ENCODE measurements around the gene ATP8B2. TPM values are rescaled to one million over a fixed set of nuclear protein-coding genes. Genes with fewer than 3 reads are reported as not detected.
A peak's percentile ranks its signal among the peaks of the same experiment; 100 is the strongest.

ATP8B2 gene
- total and polyA plus RNA-seq, 7 donors = 1.3 to 5.8 (median 3.6) TPM

GRCh38 chr1:154327466-154328317, 2.4 kb downstream of the ATP8B2 start:
- intact Hi-C loops (cut with DNase I) = loop anchor here (10.0 kb wide), 2 partner anchors 117 to 217 kb away; no protein-coding TSS in a partner anchor
- Histone ChIP-seq H3K9me3 (no peaks in the 10 kb centered on the region), H3K27me3 (ENCODE audit: insufficient read depth in 3 of 3, low read length in 2 of 3) (peaks cover 0 to 47% (median 6%) of the 10 kb centered on the region in 3 donors), H3K4me3 (peak overlapping the region; percentile 53), H3K4me1 (peaks cover 22% of the 10 kb centered on the region), H3K27ac (no peak overlapping the region), H3K36me3 (ENCODE audit: insufficient read depth in 1 of 2, low read depth in 1 of 2) (no peaks in the 10 kb centered on the region)
- DNase-seq = no peak
- TF ChIP-seq, protein P1, sequence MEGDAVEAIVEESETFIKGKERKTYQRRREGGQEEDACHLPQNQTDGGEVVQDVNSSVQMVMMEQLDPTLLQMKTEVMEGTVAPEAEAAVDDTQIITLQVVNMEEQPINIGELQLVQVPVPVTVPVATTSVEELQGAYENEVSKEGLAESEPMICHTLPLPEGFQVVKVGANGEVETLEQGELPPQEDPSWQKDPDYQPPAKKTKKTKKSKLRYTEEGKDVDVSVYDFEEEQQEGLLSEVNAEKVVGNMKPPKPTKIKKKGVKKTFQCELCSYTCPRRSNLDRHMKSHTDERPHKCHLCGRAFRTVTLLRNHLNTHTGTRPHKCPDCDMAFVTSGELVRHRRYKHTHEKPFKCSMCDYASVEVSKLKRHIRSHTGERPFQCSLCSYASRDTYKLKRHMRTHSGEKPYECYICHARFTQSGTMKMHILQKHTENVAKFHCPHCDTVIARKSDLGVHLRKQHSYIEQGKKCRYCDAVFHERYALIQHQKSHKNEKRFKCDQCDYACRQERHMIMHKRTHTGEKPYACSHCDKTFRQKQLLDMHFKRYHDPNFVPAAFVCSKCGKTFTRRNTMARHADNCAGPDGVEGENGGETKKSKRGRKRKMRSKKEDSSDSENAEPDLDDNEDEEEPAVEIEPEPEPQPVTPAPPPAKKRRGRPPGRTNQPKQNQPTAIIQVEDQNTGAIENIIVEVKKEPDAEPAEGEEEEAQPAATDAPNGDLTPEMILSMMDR (IDR thresholded peaks at IDR 0.05) = no peak
- ATAC-seq = no peak
- WGBS, 3 donors = 44 to 51% (median 45%) methylated on average over 5 of the region's 5 CpGs

- intact Hi-C loops (cut with DNase I) = loop anchor here (10.0 kb wide), 2 partner anchors 116 to 216 kb away; no protein-coding TSS in a partner anchor
- peaks cover 0 to 47% (median 4%) of the 10 kb centered on the region in 3 donors for H3K27me3 ChIP-seq (ENCODE audit: insufficient read depth in 3 of 3, low read length in 2 of 3)
- ATAC-seq (peak; percentile 40 to 61 (median 58)), DNase-seq (peak; percentile 87 to 89)
- 4 to 5% (median 4%) methylated on average over 59 to 76 of the region's 76 CpGs for WGBS, 3 donors
- no peaks in the 10 kb centered on the region for H3K9me3 ChIP-seq
- H3K4me1 ChIP-seq = peaks cover 22% of the 10 kb centered on the region
- no peak overlapping the region for H3K27ac ChIP-seq
- H3K36me3 ChIP-seq (ENCODE audit: insufficient read depth in 1 of 2, low read depth in 1 of 2) = no peaks in the 10 kb centered on the region
- H3K4me3 ChIP-seq = peak overlapping the region; percentile 53
- TF ChIP-seq, protein P1 (IDR thresholded peaks at IDR 0.05) = no peak
Measured at GRCh38 chr1:154328318-154329151, 3.2 kb downstream of the ATP8B2 start.

- WGBS, 3 donors = 60 to 61% (median 60%) methylated on average over 6 of the region's 6 CpGs
- H3K36me3 ChIP-seq (ENCODE audit: insufficient read depth in 1 of 2, low read depth in 1 of 2) = no peaks in the 10 kb centered on the region
- peaks cover 0 to 47% (median 4%) of the 10 kb centered on the region in 3 donors for H3K27me3 ChIP-seq (ENCODE audit: insufficient read depth in 3 of 3, low read length in 2 of 3)
- ATAC-seq = no peak
- TF ChIP-seq, protein P1 (IDR thresholded peaks at IDR 0.05) = no peak
- peaks cover 22% of the 10 kb centered on the region for H3K4me1 ChIP-seq
- no peak overlapping the region for H3K27ac ChIP-seq
- intact Hi-C loops (cut with DNase I) = loop anchor here (10.0 kb wide), 2 partner anchors 116 to 216 kb away; no protein-coding TSS in a partner anchor
- DNase-seq = no peak
- H3K4me3 ChIP-seq = peak overlapping the region; percentile 53
- no peaks in the 10 kb centered on the region for H3K9me3 ChIP-seq
Measured at GRCh38 chr1:154329152-154329521, 3.8 kb downstream of the ATP8B2 start.

- ATAC-seq (no peak), DNase-seq (no peak)
- Histone ChIP-seq H3K27ac (no peak overlapping the region), H3K9me3 (no peaks in the 10 kb centered on the region), H3K27me3 (ENCODE audit: insufficient read depth in 3 of 3, low read length in 2 of 3) (peaks cover 0 to 42% (median 4%) of the 10 kb centered on the region in 3 donors), H3K4me1 (peaks cover 18% of the 10 kb centered on the region), H3K36me3 (ENCODE audit: insufficient read depth in 1 of 2, low read depth in 1 of 2) (no peaks in the 10 kb centered on the region), H3K4me3 (no peak overlapping the region)
- WGBS, 3 donors = 74 to 84% (median 83%) methylated on average over 7 of the region's 7 CpGs
- TF ChIP-seq, protein P1 (IDR thresholded peaks at IDR 0.05) = no peak
- intact Hi-C loops (cut with DNase I) = loop anchor here (10.0 kb wide), 2 partner anchors 115 to 215 kb away; no protein-coding TSS in a partner anchor
Measured at GRCh38 chr1:154329551-154330131, 4.3 kb downstream of the ATP8B2 start.

Measured in psoas muscle (tissue), 8 donors.